ENCODE data around the gene SVOP. TPM values are rescaled to one million over a fixed set of nuclear protein-coding genes. Genes with fewer than 3 reads are reported as not detected.
"Not testable (repeated sequence)": the region's sequence is repeated elsewhere in the genome, so short reads cannot be mapped to it uniquely, and the experiment has no call there.

SVOP gene
- total and polyA plus RNA-seq, 8 donors = 0.09 to 0.24 (median 0.15) TPM; not detected in 2

DNA sequence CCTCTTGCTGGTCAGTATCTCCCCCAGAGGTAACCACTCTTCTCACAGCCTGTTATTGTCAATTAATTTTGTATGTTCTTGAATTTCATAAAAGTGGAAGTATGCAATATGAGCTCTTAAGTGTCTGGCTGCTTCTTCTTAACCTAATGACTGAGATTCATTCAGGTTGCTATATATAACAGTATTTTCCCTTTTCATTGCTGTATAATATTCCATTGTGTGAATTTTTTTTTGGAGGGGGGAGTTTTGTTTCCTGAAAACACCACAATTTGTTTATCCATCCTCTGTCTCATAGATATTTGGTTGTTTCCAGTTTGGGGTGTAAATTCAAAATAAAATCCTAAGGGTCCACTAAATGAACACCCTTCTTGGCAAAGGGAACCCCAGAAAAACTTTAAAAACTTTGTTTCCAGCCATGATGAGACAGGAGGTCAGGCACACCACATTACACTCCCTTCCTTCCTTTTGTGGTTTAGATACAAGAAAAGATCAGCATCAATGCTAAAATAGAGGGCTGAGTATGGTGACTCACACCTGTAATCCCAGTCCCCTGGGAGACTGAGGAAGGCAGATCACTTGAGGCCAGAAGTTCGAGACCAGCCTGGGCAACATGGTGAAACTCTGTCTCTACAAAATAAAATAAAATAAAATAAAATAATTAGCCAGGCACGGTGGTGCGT lies 145.0 kb downstream of the SVOP start:
- ATAC-seq (no peak), DNase-seq (no peak)
- no peak overlapping the region for H3K27ac ChIP-seq
- intact Hi-C loops (cut with DNase I) = no loop called here
- TF ChIP-seq, protein P1, sequence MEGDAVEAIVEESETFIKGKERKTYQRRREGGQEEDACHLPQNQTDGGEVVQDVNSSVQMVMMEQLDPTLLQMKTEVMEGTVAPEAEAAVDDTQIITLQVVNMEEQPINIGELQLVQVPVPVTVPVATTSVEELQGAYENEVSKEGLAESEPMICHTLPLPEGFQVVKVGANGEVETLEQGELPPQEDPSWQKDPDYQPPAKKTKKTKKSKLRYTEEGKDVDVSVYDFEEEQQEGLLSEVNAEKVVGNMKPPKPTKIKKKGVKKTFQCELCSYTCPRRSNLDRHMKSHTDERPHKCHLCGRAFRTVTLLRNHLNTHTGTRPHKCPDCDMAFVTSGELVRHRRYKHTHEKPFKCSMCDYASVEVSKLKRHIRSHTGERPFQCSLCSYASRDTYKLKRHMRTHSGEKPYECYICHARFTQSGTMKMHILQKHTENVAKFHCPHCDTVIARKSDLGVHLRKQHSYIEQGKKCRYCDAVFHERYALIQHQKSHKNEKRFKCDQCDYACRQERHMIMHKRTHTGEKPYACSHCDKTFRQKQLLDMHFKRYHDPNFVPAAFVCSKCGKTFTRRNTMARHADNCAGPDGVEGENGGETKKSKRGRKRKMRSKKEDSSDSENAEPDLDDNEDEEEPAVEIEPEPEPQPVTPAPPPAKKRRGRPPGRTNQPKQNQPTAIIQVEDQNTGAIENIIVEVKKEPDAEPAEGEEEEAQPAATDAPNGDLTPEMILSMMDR (IDR thresholded peaks at IDR 0.05) = no peak
- no peaks in the 10 kb centered on the region for H3K4me1 ChIP-seq
- H3K4me3 ChIP-seq = no peak overlapping the region
- no peaks in the 10 kb centered on the region for H3K9me3 ChIP-seq
- H3K36me3 ChIP-seq = no peaks in the 10 kb centered on the region
- H3K27me3 ChIP-seq = no peaks in the 10 kb centered on the region

DNA sequence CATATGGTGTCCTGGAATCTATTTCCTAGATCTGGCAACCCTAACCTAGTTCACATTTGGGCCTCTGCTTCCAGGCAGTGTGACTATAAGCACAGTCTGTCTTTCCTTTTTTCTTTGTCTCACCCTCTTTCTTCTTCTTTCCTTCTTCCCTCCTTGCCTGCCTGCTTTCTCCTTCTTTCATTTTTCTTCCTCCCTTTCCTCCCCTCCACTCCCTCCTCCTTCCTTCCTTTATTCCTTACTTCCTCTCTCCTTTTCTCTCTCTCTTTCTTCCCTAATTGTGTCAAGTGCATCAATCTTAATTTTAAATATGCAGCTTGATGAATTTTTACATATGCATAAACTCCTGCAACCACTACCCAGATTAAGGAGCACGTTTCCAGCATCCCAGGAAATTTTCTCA lies 145.6 kb downstream of the SVOP start:
- intact Hi-C loops (cut with DNase I) = no loop called here
- Histone ChIP-seq H3K27ac (no peak overlapping the region), H3K36me3 (no peaks in the 10 kb centered on the region), H3K4me1 (no peaks in the 10 kb centered on the region), H3K4me3 (no peak overlapping the region), H3K9me3 (no peaks in the 10 kb centered on the region), H3K27me3 (no peaks in the 10 kb centered on the region)
- no peak for DNase-seq
- TF ChIP-seq, protein P1 (IDR thresholded peaks at IDR 0.05) = no peak
- ATAC-seq = no peak

DNA sequence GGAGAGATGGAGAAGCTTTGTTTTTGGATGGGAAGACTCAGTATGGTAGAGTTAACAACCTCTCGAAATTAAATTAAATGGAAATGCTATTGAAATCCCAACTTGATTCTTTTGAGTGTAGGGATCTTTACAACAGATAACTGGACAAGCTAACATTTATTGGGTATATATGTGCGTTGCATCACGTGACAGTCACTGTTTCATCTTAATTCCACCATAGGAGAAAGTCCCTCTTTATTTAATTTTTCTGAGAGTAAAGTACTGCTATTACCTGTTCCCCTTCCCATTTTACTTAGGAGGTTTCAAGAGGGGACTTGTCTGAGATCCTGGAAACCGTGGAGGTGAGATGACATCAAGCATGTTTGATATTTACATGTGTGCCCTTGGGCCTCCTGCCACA lies 152.1 kb downstream of the SVOP start:
- Histone ChIP-seq H3K36me3 (no peaks in the 10 kb centered on the region), H3K27ac (no peak overlapping the region), H3K9me3 (no peaks in the 10 kb centered on the region), H3K4me3 (no peak overlapping the region), H3K4me1 (no peaks in the 10 kb centered on the region), H3K27me3 (no peaks in the 10 kb centered on the region)
- intact Hi-C loops (cut with DNase I) = no loop called here
- TF ChIP-seq, protein P1 (IDR thresholded peaks at IDR 0.05) = no peak
- DNase-seq (no peak), ATAC-seq (no peak)

DNA sequence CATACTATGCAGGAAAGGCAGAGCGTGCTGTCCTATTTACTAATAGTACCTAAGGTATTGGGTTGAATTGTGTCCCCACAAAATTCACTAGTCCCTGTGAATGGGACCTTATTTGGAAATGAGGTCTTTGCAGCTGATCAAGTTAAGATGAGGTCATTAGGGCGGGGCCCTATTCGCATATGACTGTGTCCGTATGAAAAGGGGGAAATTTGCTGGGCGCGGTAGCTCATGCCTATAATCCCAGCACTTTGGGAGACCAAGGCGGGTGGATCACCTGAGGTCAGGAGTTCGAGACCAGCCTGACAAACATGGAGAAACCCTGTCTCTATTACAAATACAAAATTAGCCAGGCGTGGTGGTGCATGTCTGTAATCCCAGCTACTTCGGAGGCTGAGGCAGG lies 154.8 kb downstream of the SVOP start:
- intact Hi-C loops (cut with DNase I); H3K36me3 ChIP-seq; H3K27ac ChIP-seq; DNase-seq; H3K4me3 ChIP-seq; H3K9me3 ChIP-seq; H3K27me3 ChIP-seq: not testable (repeated sequence)
- peaks cover 0 to 20% of the 10 kb centered on the region in 2 donors for H3K4me1 ChIP-seq
- peak; percentile 30 for ATAC-seq

DNA sequence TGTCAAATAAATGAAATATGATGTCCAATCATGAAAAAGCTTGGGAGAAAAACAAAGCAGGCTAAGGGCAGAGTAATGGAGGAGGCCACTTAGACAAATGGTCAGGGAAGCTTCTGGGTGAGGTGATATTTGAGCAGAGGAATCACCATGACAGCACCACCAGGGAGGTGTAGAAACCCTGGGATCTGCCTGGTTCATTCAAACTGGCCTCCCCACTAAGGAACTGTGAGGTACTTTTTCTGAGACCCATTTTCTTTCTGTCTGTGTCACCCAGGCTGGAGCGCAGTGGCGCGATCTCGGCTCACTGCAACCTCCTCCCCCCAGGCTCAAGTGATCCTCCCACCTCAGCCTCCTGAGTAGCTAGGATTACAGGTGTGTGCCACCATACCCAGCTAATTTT lies 155.7 kb downstream of the SVOP start:
- no peak overlapping the region for H3K27ac ChIP-seq

More for the DNA sequence above, 155.7 kb downstream of the SVOP start:
- Histone ChIP-seq H3K4me3 (no peak overlapping the region), H3K36me3 (no peaks in the 10 kb centered on the region), H3K9me3 (no peaks in the 10 kb centered on the region), H3K27me3 (no peaks in the 10 kb centered on the region), H3K4me1 (peaks cover 0 to 29% of the 10 kb centered on the region in 2 donors)
- no peak for ATAC-seq
- intact Hi-C loops (cut with DNase I) = no loop called here
- no peak for DNase-seq
- TF ChIP-seq, protein P1 (IDR thresholded peaks at IDR 0.05) = no peak

All from left lung (tissue), 10 donors.